GM12801 (cell line): ENCODE results near the gene WNT7A.

Experiments
- TF ChIP-seq, protein P1 (sequence below): IDR thresholded peaks from one replicate; pipeline ENCODE4 v1.5.1; 2011; ENCODE audit warnings: control low read depth; ENCODE audit not compliant: insufficient read length; ENCODE audit errors: extremely low read depth

Gene WNT7A

DNA sequence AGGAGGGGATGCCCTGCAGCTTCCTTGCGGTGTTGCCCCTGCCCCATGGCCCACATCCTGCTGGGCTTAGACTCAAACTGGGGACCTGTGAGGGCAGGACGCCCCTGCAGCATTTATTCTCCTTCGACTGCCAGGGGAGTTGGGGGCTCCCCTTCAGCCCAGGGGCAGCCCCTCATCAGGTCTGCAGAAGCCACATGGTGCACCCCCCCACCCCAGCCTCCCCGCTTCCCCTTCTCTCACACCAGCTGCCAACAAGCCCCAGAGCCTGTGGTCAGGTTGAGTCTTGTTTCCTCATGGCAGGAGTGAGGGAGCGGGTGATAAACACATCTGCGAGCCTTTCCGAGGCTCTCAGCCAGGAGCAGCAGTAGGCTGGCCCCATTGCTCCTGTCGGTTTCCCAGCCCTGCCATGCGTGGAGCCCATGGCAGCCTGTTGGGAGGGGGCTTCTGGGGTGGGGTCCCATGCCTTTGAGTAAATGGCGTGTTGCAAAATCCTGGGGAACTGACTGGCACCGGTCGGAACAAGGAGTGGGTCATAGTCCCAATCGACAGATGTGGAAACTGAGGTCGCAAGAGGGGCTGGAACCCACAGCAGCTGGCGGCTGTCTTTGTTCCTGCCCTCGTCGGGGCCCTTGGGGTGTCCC lies 27.8 kb downstream of the WNT7A start:
- TF ChIP-seq, protein P1, sequence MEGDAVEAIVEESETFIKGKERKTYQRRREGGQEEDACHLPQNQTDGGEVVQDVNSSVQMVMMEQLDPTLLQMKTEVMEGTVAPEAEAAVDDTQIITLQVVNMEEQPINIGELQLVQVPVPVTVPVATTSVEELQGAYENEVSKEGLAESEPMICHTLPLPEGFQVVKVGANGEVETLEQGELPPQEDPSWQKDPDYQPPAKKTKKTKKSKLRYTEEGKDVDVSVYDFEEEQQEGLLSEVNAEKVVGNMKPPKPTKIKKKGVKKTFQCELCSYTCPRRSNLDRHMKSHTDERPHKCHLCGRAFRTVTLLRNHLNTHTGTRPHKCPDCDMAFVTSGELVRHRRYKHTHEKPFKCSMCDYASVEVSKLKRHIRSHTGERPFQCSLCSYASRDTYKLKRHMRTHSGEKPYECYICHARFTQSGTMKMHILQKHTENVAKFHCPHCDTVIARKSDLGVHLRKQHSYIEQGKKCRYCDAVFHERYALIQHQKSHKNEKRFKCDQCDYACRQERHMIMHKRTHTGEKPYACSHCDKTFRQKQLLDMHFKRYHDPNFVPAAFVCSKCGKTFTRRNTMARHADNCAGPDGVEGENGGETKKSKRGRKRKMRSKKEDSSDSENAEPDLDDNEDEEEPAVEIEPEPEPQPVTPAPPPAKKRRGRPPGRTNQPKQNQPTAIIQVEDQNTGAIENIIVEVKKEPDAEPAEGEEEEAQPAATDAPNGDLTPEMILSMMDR = no peak

DNA sequence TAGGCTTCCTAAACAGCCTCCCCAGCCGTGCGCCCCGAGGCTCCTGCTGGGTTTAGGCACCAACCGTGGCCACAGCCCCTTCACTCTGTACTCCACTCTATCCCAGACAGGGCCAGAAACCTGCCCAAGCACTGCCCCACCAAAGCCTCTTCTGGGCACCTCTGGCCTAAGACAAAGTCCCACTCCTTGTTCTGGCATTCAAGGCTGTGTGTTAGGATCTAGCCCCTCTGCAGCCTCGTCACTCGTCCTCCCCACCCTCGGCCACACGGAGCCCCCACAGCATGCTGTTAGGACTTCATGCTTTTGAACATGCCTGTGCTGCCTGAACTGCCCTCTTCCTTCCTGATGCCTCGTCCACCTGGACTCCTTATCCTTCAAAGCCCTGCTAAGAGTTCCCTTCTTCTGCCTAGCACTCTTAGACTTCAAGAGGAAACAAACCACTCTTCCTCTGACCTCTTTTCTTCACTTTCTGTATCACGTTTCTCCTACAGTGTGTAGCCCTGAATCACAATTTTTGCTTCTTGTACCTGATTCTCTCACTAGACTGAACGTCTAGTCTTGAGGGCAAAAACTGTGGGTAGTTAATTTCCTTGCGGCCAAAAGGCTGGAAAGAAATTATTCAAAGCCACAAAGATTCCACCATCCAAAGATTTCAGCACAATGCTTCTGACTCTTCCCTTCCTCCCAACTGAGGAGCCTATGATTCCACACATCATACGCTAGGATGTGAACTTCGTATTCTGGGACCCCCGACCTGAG lies 28.6 kb downstream of the WNT7A start:
- TF ChIP-seq, protein P1 = no peak

DNA sequence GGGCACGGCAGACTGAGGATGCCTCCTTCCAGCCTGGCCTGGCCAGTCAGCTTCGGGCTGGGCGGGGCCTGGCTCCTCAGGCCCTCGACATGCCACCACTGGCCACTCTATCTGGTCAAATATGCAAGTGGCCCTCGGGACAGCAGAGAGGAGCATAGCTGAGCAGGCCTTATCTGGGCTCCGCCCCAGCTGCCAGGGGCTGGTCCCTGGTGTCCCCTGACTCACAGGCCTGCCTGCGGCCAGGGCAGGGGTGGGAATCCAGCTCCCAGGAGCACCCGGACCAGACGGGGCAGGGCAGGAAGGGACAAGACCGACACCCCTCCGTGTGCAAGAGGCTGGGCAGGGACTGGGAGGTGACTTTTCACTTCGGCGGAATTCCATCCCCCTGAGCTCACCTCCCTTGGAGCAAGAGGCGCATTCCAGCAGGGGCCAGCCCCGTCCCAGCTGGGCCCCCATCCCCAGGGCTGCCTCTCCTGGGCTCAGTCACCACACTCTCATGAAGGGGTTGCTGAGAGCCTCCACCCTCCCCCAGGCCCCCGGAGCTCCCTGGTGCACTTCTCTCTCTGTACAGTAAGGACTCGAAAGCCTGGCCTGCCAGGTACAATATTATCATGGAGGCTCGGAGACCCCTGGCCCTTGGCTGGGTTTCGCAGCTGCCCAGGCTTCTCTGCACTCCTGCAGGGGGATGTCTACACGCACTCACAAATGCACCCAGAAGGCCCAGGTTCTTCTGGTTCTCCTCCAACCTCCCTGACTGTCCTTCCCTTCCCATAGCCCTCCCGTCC lies 29.5 kb downstream of the WNT7A start:
- TF ChIP-seq, protein P1 = no peak

DNA sequence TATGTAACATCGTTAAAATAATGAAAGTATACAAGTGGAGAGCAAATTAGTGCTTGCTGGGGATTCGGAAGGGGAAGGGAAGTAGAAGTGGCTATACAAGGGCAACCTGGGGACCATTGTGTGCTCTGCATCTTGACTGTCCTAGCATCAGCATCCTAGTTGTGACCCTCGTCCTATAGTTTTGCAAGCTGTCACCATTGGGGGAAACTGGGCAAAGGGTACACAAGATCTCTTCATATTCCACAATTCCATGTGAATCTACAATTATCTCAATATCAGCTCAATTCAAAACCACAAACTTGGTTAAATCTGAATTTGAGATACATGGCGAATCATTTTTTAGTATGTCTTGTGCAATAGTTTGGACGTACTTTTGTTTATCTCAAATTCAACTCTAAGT lies 30.9 kb downstream of the WNT7A start:
- TF ChIP-seq, protein P1 = no peak

DNA sequence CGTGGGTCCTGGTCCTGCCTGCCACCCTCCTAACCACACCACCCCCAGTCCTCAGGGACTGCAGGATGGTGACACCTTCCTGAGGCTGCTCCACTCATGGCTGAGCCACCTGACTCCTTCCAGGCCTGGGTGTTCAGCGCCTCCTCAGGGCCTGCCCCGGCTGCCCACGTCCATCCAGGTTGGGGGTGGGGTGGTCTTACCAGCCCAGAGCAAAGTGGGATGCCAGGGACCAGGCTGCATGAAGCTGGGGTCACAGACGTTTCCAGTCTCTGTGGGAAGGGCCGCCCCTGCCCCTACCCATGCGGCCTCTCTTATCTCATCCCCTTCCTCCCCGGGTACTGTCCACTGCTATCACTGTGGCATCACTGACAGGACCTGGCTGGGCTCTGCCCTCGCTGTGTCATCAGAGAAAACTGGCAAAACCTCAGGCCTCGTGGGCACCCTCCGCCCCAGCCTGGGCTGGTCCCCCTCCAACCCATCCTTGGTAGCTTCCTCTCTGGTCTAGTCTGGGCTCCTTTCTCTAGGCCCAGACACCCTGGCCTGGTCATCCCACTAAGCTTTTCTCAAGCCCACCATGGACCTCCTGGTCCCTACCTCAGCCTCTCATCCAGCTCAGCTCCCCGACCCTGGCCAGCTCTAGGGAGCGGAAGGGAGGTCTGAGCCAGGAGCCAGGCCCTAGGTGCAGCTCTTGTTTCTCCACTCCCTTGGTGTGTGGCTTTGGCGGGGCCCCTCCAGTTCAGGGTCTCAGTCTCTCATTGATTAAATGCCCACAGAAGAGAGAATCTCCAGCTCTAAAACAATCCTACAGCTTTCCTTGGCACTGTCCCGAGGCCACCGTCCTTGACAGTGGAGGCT lies 32.9 kb downstream of the WNT7A start:
- TF ChIP-seq, protein P1 = no peak

DNA sequence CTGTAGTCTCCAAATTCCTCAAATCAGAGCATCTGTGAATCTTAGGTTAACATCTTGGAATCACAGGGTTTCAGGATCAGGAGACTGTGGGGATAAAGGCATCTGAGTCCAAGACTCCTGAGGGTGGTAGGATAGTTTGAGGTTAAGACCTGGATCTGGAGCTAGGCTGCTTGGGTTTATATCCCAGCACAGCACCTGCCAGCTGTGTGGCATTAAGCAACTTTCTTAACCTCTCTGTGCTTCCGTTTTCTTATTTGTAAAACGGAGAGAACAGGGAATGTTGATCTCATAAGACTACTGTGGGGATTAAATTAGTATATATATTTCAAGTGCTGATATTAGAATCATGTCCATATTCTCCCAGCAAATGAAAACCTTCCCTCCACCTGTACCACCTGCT lies 33.6 kb downstream of the WNT7A start:
- TF ChIP-seq, protein P1 = no peak

DNA sequence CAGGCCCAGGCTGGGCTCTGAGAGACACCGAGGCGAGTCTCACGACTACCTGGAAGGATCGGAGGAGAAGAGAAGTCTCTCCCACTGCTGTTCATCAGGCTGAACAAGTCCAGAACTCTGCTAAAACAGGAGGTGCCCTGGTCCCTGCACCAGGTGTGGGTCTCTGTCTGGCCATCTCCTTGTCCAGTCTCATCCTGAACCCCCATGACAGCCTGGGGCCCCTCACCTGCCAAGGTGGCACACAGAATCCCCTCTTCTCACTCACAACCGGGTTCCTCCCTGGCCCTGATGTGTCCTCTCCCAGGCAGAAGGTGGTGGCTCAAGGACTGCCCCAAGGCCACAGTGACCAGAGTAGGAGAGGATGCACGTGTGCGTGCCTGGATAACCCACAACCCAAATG lies 34.1 kb downstream of the WNT7A start:
- TF ChIP-seq, protein P1 = no peak
